ENCODE results near the gene GNPNAT1. TPM values are rescaled to one million over a fixed set of nuclear protein-coding genes. Genes with fewer than 3 reads are reported as not detected.

The GNPNAT1 gene
- total RNA-seq, 1 donor from 2014 or later = 9.2 TPM

DNA sequence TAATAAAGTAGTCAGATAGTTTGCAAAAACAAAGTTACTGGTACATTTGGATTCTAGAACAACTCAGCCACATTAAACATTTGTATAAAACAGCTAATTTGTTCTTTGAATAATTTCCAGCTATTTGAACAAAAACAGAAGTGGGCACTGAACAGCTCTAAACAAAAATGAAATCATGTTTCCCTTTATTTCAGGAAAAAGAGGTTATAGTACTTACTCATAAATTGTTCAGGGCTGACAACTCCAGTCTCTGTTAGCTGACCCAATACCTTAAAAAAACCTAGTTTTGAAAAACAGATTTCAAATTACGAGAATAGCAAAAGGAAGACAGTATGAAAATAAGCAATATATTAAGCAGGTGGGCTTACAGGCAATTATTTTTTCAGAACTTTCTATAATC, 8.2 kb downstream of the GNPNAT1 start:
- TF ChIP-seq, protein P1, sequence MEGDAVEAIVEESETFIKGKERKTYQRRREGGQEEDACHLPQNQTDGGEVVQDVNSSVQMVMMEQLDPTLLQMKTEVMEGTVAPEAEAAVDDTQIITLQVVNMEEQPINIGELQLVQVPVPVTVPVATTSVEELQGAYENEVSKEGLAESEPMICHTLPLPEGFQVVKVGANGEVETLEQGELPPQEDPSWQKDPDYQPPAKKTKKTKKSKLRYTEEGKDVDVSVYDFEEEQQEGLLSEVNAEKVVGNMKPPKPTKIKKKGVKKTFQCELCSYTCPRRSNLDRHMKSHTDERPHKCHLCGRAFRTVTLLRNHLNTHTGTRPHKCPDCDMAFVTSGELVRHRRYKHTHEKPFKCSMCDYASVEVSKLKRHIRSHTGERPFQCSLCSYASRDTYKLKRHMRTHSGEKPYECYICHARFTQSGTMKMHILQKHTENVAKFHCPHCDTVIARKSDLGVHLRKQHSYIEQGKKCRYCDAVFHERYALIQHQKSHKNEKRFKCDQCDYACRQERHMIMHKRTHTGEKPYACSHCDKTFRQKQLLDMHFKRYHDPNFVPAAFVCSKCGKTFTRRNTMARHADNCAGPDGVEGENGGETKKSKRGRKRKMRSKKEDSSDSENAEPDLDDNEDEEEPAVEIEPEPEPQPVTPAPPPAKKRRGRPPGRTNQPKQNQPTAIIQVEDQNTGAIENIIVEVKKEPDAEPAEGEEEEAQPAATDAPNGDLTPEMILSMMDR (IDR thresholded peaks at IDR 0.05; ENCODE audit: partially characterized antibody, unreplicated experiment) = no peak

DNA sequence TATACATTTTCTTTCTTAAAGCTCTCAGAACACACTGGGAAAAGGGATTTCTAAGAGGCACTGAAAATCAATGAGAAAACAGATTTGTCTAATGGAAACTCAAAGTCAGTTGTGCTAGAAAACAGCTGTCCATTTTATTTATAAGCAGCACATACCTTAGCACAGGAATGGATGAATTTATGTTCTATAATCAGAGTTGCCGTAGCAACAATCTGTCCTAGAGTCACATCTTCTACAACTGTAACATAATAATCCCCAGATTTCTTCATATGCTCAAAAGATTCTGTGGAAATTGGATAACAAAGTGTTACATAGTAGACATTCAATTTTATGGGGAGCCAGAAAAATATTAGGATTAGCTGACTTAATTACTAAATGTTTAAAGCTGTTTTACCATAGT, 9.8 kb downstream of the GNPNAT1 start:
- H3K4me3 Mint-ChIP-seq (ENCODE audit: unreplicated experiment) = no peak overlapping the region
- H3K27me3 Mint-ChIP-seq (ENCODE audit: unreplicated experiment) = no peaks in the 10 kb centered on the region
- no peaks in the 10 kb centered on the region for H3K4me1 Mint-ChIP-seq (ENCODE audit: low read depth, unreplicated experiment)
- no peaks in the 10 kb centered on the region for H3K9me3 Mint-ChIP-seq (ENCODE audit: unreplicated experiment)
- TF ChIP-seq, protein P1 (IDR thresholded peaks at IDR 0.05; ENCODE audit: partially characterized antibody, unreplicated experiment) = no peak
- no peak for DNase-seq
- H3K36me3 Mint-ChIP-seq (ENCODE audit: unreplicated experiment) = no peaks in the 10 kb centered on the region
- no peak overlapping the region for H3K27ac Mint-ChIP-seq (ENCODE audit: unreplicated experiment)

More for the DNA sequence above, 8.2 kb downstream of the GNPNAT1 start:
- Mint-ChIP-seq H3K27me3 (ENCODE audit: unreplicated experiment) (no peaks in the 10 kb centered on the region), H3K27ac (ENCODE audit: unreplicated experiment) (no peak overlapping the region), H3K36me3 (ENCODE audit: unreplicated experiment) (no peaks in the 10 kb centered on the region), H3K4me3 (ENCODE audit: unreplicated experiment) (no peak overlapping the region), H3K9me3 (ENCODE audit: unreplicated experiment) (no peaks in the 10 kb centered on the region), H3K4me1 (ENCODE audit: low read depth, unreplicated experiment) (no peaks in the 10 kb centered on the region)
- no peak for DNase-seq

DNA sequence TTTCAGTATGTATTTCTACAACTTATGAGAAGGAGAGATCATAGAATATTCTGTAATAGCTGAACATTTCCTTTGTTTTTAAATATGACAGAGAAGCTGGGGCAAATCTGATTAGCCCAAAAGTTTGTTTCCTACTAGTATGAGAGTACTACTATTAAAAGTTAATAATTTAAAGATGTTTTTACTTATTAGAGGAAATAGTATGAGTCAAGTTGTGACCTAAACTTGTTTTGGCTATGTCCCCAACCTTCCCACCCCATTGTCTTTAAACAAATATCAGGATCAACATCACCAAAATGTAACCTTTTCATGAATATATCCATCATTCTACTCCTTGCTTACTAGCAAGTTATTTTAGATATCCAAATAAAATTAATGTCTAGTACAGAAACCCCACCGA, 10.5 kb downstream of the GNPNAT1 start:
- TF ChIP-seq, protein P1 (IDR thresholded peaks at IDR 0.05; ENCODE audit: partially characterized antibody, unreplicated experiment) = no peak
- H3K9me3 Mint-ChIP-seq (ENCODE audit: unreplicated experiment) = no peaks in the 10 kb centered on the region
- no peak overlapping the region for H3K27ac Mint-ChIP-seq (ENCODE audit: unreplicated experiment)
- H3K36me3 Mint-ChIP-seq (ENCODE audit: unreplicated experiment) = no peaks in the 10 kb centered on the region
- no peaks in the 10 kb centered on the region for H3K27me3 Mint-ChIP-seq (ENCODE audit: unreplicated experiment)
- no peaks in the 10 kb centered on the region for H3K4me1 Mint-ChIP-seq (ENCODE audit: low read depth, unreplicated experiment)
- H3K4me3 Mint-ChIP-seq (ENCODE audit: unreplicated experiment) = no peak overlapping the region
- no peak for DNase-seq

DNA sequence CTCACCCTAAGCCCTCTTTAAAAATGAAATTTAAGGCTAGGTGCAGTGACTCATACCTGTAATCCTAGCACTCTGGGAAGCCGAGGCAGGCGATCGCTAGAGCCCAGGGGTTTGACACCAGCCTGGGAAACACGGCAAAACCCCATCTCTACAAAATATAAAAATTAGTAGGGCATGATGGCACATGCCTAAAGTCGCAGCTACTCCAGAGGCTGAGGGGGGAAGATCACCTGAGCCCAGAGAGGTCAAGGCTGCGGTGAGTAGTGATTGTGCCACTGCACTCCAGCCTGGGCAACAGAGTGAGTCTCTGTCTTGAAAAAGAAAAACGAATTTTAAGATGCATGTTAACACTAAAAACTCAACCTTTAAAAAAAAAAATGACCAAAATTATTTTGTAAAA, 12.7 kb downstream of the GNPNAT1 start:
- TF ChIP-seq, protein P1 (IDR thresholded peaks at IDR 0.05; ENCODE audit: partially characterized antibody, unreplicated experiment) = no peak
- H3K9me3 Mint-ChIP-seq (ENCODE audit: unreplicated experiment) = no peaks in the 10 kb centered on the region
- no peaks in the 10 kb centered on the region for H3K27me3 Mint-ChIP-seq (ENCODE audit: unreplicated experiment)
- no peaks in the 10 kb centered on the region for H3K36me3 Mint-ChIP-seq (ENCODE audit: unreplicated experiment)
- no peak overlapping the region for H3K27ac Mint-ChIP-seq (ENCODE audit: unreplicated experiment)
- H3K4me3 Mint-ChIP-seq (ENCODE audit: unreplicated experiment) = no peak overlapping the region
- no peaks in the 10 kb centered on the region for H3K4me1 Mint-ChIP-seq (ENCODE audit: low read depth, unreplicated experiment)
- no peak for DNase-seq

DNA sequence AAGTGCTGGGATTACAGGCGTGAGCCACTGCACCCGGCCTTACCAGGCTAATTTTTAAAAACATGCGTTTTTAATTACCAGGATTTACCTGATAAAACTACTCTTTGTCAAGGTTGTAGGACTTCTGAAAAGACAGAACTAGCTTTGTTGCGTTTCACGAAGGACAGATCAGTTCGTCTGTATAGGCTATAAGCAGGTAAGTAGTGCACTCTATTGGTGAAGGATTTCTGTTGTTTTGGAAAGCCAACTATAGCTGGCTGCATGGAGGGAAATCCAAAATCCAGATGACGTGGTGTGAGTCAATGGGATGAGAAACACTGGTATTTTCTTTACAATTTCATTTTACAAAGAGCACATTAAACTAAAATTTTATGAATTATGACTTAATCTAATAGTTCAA, 14.6 kb downstream of the GNPNAT1 start:
- Mint-ChIP-seq H3K4me1 (ENCODE audit: low read depth, unreplicated experiment) (no peaks in the 10 kb centered on the region), H3K4me3 (ENCODE audit: unreplicated experiment) (no peak overlapping the region), H3K27me3 (ENCODE audit: unreplicated experiment) (no peaks in the 10 kb centered on the region), H3K36me3 (ENCODE audit: unreplicated experiment) (no peaks in the 10 kb centered on the region), H3K27ac (ENCODE audit: unreplicated experiment) (no peak overlapping the region), H3K9me3 (ENCODE audit: unreplicated experiment) (no peaks in the 10 kb centered on the region)
- TF ChIP-seq, protein P1 (IDR thresholded peaks at IDR 0.05; ENCODE audit: partially characterized antibody, unreplicated experiment) = no peak
- no peak for DNase-seq

Measured in glutamatergic neuron (in vitro differentiated cells).